ENCODE results near the gene PSIP1.

Gene PSIP1

DNA sequence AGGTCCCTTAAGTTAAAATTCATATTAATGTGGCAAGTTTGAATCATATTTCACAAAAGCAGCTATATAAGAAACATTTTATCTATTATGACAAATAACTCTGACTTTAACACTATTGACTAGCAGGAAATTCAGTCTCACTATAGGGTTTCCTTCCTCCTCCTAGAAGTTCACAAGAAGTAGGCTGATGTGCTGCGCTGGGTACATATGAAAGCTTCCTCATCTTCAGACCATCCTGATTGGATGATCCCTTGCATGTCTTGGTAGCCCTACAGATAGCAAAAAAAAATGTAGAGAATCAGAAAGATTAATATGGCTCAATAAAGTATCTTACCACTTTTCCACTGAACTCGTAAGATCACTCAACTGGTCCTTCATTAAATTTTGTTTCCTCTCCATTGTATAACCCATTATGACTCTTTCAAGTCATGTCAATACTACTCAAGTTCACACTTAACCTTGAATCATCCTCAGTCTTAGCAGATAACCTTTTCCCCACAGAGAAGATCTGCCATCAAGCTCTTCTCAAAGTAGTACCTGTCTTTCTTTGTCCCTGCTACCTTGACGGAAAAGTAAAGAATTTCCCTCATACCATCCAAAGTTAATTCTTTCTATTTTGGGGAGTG is 11.5 kb upstream of the PSIP1 start:
- Histone ChIP-seq H3K4ac (ENCODE audit: low read depth, low read length) (no peak overlapping the region), H4K12ac (ENCODE audit: low read depth, low read length) (no peak overlapping the region), H4K91ac (ENCODE audit: low read depth, low read length) (no peak overlapping the region), H4K8ac (ENCODE audit: low read depth, low read length) (no peak overlapping the region), H2BK5ac (ENCODE audit: low read depth, low read length, poor library complexity) (no peak overlapping the region), H2BK12ac (ENCODE audit: low read length) (no peak overlapping the region), H2BK120ac (ENCODE audit: insufficient read depth, low read length, poor library complexity) (no peak overlapping the region), H3K4me3 (ENCODE audit: low read depth, low read length) (no peak overlapping the region), H3K27ac (ENCODE audit: low read depth, low read length) (no peak overlapping the region), H3K4me1 (ENCODE audit: control insufficient read depth in 1 of 2, insufficient read depth in 2 of 2, low read length in 2 of 2) (no peaks in the 10 kb centered on the region), H3K9ac (ENCODE audit: low read length) (no peak overlapping the region), H3K9me3 (ENCODE audit: insufficient read depth, low read depth, low read length) (no peaks in the 10 kb centered on the region), H3K14ac (ENCODE audit: low read length) (no peak overlapping the region), H2AFZ (ENCODE audit: insufficient read depth, low read length, poor library complexity) (no peak overlapping the region), H3K18ac (ENCODE audit: low read length) (no peak overlapping the region), H3K79me1 (ENCODE audit: low read length) (no peaks in the 10 kb centered on the region), H2AK5ac (ENCODE audit: low read length) (no peak overlapping the region), H3K23ac (ENCODE audit: low read length) (no peak overlapping the region), H3K27me3 (ENCODE audit: insufficient read depth, low read length) (no peaks in the 10 kb centered on the region), H3K36me3 (ENCODE audit: control insufficient read depth in 1 of 2, insufficient read depth in 2 of 2, low read length in 2 of 2) (no peaks in the 10 kb centered on the region), H3K4me2 (ENCODE audit: low read length) (no peak overlapping the region), H3K79me2 (ENCODE audit: control insufficient read depth, insufficient read depth, low read length, poor library complexity) (no peaks in the 10 kb centered on the region)
- no CpG with 5 or more reads among the region's 3 CpGs for WGBS (ENCODE audit: extremely low coverage, insufficient coverage, insufficient read length)
- no peak for DNase-seq

DNA sequence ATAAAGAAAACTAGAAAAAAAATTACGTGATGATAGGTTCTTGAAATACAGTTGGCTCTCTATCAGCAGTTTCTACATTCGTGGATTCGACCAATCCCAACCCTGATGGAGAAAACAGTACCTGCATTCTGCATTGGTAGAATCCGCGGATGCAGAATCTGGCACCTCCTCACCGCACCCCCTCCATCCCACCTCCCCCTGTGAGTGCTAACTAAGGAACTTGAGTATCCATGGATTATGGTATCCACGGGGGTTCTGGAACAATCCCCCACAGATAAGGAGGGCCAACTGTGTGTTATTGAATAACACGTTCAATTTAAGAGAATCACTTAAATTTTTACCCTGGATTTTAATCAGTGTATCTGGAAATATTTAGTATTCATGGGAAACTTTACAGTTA is 10.5 kb upstream of the PSIP1 start:
- Histone ChIP-seq H3K36me3 (ENCODE audit: control insufficient read depth in 1 of 2, insufficient read depth in 2 of 2, low read length in 2 of 2) (no peaks in the 10 kb centered on the region), H4K91ac (ENCODE audit: low read depth, low read length) (no peak overlapping the region), H3K4me2 (ENCODE audit: low read length) (no peak overlapping the region), H3K4me3 (ENCODE audit: low read depth, low read length) (no peak overlapping the region), H3K9me3 (ENCODE audit: insufficient read depth, low read depth, low read length) (no peaks in the 10 kb centered on the region), H3K27ac (ENCODE audit: low read depth, low read length) (no peak overlapping the region), H3K18ac (ENCODE audit: low read length) (no peak overlapping the region), H2BK120ac (ENCODE audit: insufficient read depth, low read length, poor library complexity) (no peak overlapping the region), H2AFZ (ENCODE audit: insufficient read depth, low read length, poor library complexity) (no peak overlapping the region), H4K8ac (ENCODE audit: low read depth, low read length) (no peak overlapping the region), H2BK5ac (ENCODE audit: low read depth, low read length, poor library complexity) (no peak overlapping the region), H3K14ac (ENCODE audit: low read length) (no peak overlapping the region), H3K9ac (ENCODE audit: low read length) (no peak overlapping the region), H3K79me2 (ENCODE audit: control insufficient read depth, insufficient read depth, low read length, poor library complexity) (no peaks in the 10 kb centered on the region), H3K4ac (ENCODE audit: low read depth, low read length) (no peak overlapping the region), H3K79me1 (ENCODE audit: low read length) (no peaks in the 10 kb centered on the region), H3K23ac (ENCODE audit: low read length) (no peak overlapping the region), H3K27me3 (ENCODE audit: insufficient read depth, low read length) (no peaks in the 10 kb centered on the region), H3K4me1 (ENCODE audit: control insufficient read depth in 1 of 2, insufficient read depth in 2 of 2, low read length in 2 of 2) (no peaks in the 10 kb centered on the region), H2AK5ac (ENCODE audit: low read length) (no peak overlapping the region), H2BK12ac (ENCODE audit: low read length) (no peak overlapping the region), H4K12ac (ENCODE audit: low read depth, low read length) (no peak overlapping the region)
- no peak for DNase-seq
- no CpG with 5 or more reads among the region's 8 CpGs for WGBS (ENCODE audit: extremely low coverage, insufficient coverage, insufficient read length)

DNA sequence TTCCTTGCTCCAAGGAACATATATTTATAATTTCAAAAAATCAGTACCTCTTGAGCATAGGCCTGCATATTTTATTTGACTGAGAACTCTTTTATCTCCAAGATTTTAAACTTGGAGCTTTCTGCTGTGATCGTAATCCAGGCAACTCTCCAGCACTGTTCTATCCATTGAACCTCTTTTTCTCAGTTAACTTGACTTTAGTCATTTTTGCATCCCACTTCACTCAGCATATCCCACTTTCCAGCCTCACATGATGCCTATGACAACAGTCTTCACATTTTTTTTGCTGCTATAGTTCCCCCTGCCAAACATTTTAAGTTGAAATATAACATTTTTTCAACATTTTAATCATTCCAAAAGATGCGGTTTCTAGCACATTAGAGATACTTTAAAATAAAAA is 9.1 kb upstream of the PSIP1 start:
- no peak overlapping the region for H2BK120ac ChIP-seq (ENCODE audit: insufficient read depth, low read length, poor library complexity)
- no peaks in the 10 kb centered on the region for H3K27me3 ChIP-seq (ENCODE audit: insufficient read depth, low read length)
- H3K79me2 ChIP-seq (ENCODE audit: control insufficient read depth, insufficient read depth, low read length, poor library complexity): no peaks in the 10 kb centered on the region
- H3K4me3 ChIP-seq (ENCODE audit: low read depth, low read length): no peak overlapping the region
- H3K27ac ChIP-seq (ENCODE audit: low read depth, low read length): no peak overlapping the region
- H2BK12ac ChIP-seq (ENCODE audit: low read length): no peak overlapping the region
- no peak overlapping the region for H2AK5ac ChIP-seq (ENCODE audit: low read length)
- no peaks in the 10 kb centered on the region for H3K36me3 ChIP-seq (ENCODE audit: control insufficient read depth in 1 of 2, insufficient read depth in 2 of 2, low read length in 2 of 2)
- H3K14ac ChIP-seq (ENCODE audit: low read length): no peak overlapping the region
- H3K4me1 ChIP-seq (ENCODE audit: control insufficient read depth in 1 of 2, insufficient read depth in 2 of 2, low read length in 2 of 2): no peaks in the 10 kb centered on the region
- H3K4me2 ChIP-seq (ENCODE audit: low read length): no peak overlapping the region
- no peak overlapping the region for H4K8ac ChIP-seq (ENCODE audit: low read depth, low read length)
- WGBS (ENCODE audit: extremely low coverage, insufficient coverage, insufficient read length): no CpG with 5 or more reads among the region's 2 CpGs
- DNase-seq: no peak
- H3K79me1 ChIP-seq (ENCODE audit: low read length): no peaks in the 10 kb centered on the region
- no peak overlapping the region for H3K18ac ChIP-seq (ENCODE audit: low read length)
- no peak overlapping the region for H3K4ac ChIP-seq (ENCODE audit: low read depth, low read length)
- no peak overlapping the region for H3K9ac ChIP-seq (ENCODE audit: low read length)
- H2BK5ac ChIP-seq (ENCODE audit: low read depth, low read length, poor library complexity): no peak overlapping the region
- no peaks in the 10 kb centered on the region for H3K9me3 ChIP-seq (ENCODE audit: insufficient read depth, low read depth, low read length)
- no peak overlapping the region for H2AFZ ChIP-seq (ENCODE audit: insufficient read depth, low read length, poor library complexity)
- no peak overlapping the region for H3K23ac ChIP-seq (ENCODE audit: low read length)
- H4K12ac ChIP-seq (ENCODE audit: low read depth, low read length): no peak overlapping the region
- H4K91ac ChIP-seq (ENCODE audit: low read depth, low read length): no peak overlapping the region

DNA sequence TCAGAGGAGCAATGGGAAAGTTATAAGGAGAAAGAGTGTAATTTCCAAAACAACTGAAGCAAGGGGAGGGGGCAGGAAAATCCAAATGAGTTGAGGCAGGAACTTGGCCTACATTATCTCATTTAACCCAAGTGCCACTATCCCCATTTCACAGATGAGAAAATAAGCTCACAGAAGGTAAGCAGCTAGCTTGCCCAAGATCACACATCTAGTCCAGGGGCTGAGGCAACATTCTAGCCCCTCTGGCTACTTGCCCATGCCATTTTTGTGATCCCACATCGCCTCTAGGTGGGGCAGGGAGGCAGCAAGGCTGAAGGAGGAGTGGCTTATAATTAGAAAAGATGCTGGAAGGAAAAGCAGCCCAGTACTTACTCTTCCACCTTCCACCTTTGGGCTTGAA is 2.6 kb upstream of the PSIP1 start:
- H3K9ac ChIP-seq (ENCODE audit: low read length): no peak overlapping the region
- H3K4ac ChIP-seq (ENCODE audit: low read depth, low read length): no peak overlapping the region
- no peak overlapping the region for H2BK5ac ChIP-seq (ENCODE audit: low read depth, low read length, poor library complexity)
- H3K4me2 ChIP-seq (ENCODE audit: low read length): no peak overlapping the region
- H3K27ac ChIP-seq (ENCODE audit: low read depth, low read length): no peak overlapping the region
- H3K27me3 ChIP-seq (ENCODE audit: insufficient read depth, low read length): no peaks in the 10 kb centered on the region
- H3K18ac ChIP-seq (ENCODE audit: low read length): no peak overlapping the region
- no peak overlapping the region for H2AK5ac ChIP-seq (ENCODE audit: low read length)
- no peak overlapping the region for H4K8ac ChIP-seq (ENCODE audit: low read depth, low read length)
- peaks cover 10% of the 10 kb centered on the region for H3K79me1 ChIP-seq (ENCODE audit: low read length)
- H4K91ac ChIP-seq (ENCODE audit: low read depth, low read length): no peak overlapping the region
- no peak overlapping the region for H3K23ac ChIP-seq (ENCODE audit: low read length)
- H2AFZ ChIP-seq (ENCODE audit: insufficient read depth, low read length, poor library complexity): no peak overlapping the region
- H2BK12ac ChIP-seq (ENCODE audit: low read length): no peak overlapping the region
- no peak overlapping the region for H3K14ac ChIP-seq (ENCODE audit: low read length)
- no peaks in the 10 kb centered on the region for H3K4me1 ChIP-seq (ENCODE audit: control insufficient read depth in 1 of 2, insufficient read depth in 2 of 2, low read length in 2 of 2)
- DNase-seq: peak in 1 of 2 donors; percentile 49
- no CpG with 5 or more reads among the region's 1 CpG for WGBS (ENCODE audit: extremely low coverage, insufficient coverage, insufficient read length)
- H3K79me2 ChIP-seq (ENCODE audit: control insufficient read depth, insufficient read depth, low read length, poor library complexity): peaks cover 8% of the 10 kb centered on the region
- H3K36me3 ChIP-seq (ENCODE audit: control insufficient read depth in 1 of 2, insufficient read depth in 2 of 2, low read length in 2 of 2): no peaks in the 10 kb centered on the region
- H2BK120ac ChIP-seq (ENCODE audit: insufficient read depth, low read length, poor library complexity): no peak overlapping the region
- no peak overlapping the region for H3K4me3 ChIP-seq (ENCODE audit: low read depth, low read length)
- no peaks in the 10 kb centered on the region for H3K9me3 ChIP-seq (ENCODE audit: insufficient read depth, low read depth, low read length)
- H4K12ac ChIP-seq (ENCODE audit: low read depth, low read length): no peak overlapping the region
